Activated naive CD8-positive, alpha-beta T cell treated with anti-CD3 and anti-CD28 coated beads for 36 hours (primary cell): ENCODE results near the gene ARHGAP30. TPM values are rescaled to one million over a fixed set of nuclear protein-coding genes. Genes with fewer than 3 reads are reported as not detected.
"Not testable (repeated sequence)": the region's sequence is repeated elsewhere in the genome, so short reads cannot be mapped to it uniquely, and the experiment has no call there.

Experiments used
- DNase-seq: peaks from one replicate; pipeline ENCODE4 v3.0.0; 2021
- H3K27ac Mint-ChIP-seq: one replicate; pipeline ENCODE4 v1.8.0; 2022; ENCODE audit warnings: mild to moderate bottlenecking, moderate library complexity, mixed read lengths
- H3K27me3 Mint-ChIP-seq: one replicate; pipeline ENCODE4 v1.8.0; 2022; ENCODE audit warnings: mild to moderate bottlenecking, mixed read lengths
- H3K36me3 Mint-ChIP-seq: one replicate; pipeline ENCODE4 v1.8.0; 2021; ENCODE audit warnings: mild to moderate bottlenecking, mixed read lengths
- H3K4me1 Mint-ChIP-seq: one replicate; pipeline ENCODE4 v1.8.0; 2021; ENCODE audit warnings: mixed read lengths
- H3K4me3 Mint-ChIP-seq: one replicate; pipeline ENCODE4 v1.8.0; 2022; ENCODE audit warnings: mild to moderate bottlenecking, moderate library complexity, mixed read lengths
- H3K9me3 Mint-ChIP-seq: one replicate; pipeline ENCODE4 v1.8.0; 2022; ENCODE audit warnings: mixed read lengths
- total RNA-seq, 2 experiments: library from RNA; stranded (reverse); gene quantifications; one replicate each; pipeline ENCODE4 v1.2.3, GENCODE V29; 2021

ARHGAP30 gene
- total RNA-seq, 2 experiments from 2014 or later = 146 to 157 TPM

DNA sequence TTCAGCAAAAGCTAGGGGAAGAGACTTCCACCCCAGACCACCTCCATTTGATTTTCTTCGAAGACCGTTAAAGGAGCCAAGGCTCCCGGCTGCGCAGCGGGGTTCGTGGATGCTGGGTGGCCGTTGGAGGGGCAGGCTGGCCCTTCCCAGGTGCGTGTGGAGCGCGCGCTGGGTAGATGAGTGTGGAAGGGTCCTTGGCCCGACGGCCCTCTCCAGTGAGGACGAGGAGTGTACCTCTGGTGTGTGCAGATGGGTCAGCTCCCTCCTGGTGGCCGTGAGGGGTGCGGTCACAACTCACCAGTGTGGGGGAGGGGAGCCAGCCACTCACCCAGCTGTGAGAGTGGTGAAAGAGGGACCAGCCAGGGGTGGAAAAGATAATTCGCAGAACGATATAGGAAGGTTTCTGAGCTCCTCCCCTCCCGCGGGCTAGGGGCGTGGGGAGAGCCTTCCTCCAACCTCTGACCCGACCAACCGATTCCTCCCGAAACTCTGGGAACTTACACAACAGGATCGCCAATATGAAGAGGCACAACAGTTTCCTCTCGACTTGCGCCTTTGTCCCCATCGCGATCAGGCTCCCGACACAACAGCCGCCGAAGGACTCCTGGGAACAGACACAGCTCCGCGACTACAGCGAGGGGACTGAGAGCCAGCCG, 49.1 kb downstream of the ARHGAP30 start, which contains the start of gene F11R:
Gene F11R, minus strand, starts transcription at position 644 of the 656 bp plus-strand sequence. Its CDS starts 79 bp downstream, at position 565.
- Mint-ChIP-seq H3K36me3 (peaks cover 8% of the 10 kb centered on the region), H3K4me1 (peaks cover 39% of the 10 kb centered on the region), H3K27ac (peak within 1 kb of the TSS; percentile 88), H3K4me3 (peak within 1 kb of the TSS; percentile 93), H3K27me3 (no peaks in the 10 kb centered on the region), H3K9me3 (no peaks in the 10 kb centered on the region)
- no peak for DNase-seq

DNA sequence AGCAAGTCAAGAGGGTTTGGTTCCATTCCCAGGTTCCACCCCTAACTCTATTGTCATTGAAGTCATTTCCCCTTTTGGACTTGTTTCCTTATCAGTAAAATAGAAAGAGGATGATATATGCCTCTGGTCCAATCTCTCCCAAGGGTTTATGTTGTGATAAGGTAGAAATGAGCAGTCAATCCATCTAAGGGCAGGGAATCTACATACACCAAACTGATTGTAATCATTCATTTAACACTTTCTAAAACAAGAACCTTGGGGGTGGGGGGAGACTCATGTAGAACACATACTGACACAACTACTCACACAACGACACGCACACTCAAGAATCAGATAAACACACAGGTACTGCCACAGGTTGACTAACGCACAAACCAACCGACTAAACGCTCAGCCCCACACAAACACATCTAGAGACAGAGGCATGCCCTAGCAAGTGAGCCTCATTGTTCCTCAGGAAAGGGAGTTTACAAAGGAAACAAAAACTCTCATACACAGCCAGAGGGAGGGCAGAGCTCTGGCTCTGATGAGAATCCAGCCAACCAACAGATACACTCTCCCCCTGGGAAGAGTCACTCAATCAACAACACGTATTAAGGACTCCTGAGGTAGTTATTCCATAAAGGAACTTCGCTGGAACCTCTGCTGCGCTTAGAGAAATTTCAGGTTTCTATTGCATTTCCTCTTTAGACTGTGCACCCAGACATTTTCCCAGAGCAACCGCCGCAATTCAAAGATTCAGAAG, 49.8 kb downstream of the ARHGAP30 start:
- Mint-ChIP-seq H3K4me3 (peak overlapping the region; percentile 93), H3K27me3 (no peaks in the 10 kb centered on the region), H3K4me1 (peaks cover 39% of the 10 kb centered on the region), H3K9me3 (no peaks in the 10 kb centered on the region), H3K27ac (peak overlapping the region; percentile 88), H3K36me3 (peaks cover 8% of the 10 kb centered on the region)
- DNase-seq = no peak

DNA sequence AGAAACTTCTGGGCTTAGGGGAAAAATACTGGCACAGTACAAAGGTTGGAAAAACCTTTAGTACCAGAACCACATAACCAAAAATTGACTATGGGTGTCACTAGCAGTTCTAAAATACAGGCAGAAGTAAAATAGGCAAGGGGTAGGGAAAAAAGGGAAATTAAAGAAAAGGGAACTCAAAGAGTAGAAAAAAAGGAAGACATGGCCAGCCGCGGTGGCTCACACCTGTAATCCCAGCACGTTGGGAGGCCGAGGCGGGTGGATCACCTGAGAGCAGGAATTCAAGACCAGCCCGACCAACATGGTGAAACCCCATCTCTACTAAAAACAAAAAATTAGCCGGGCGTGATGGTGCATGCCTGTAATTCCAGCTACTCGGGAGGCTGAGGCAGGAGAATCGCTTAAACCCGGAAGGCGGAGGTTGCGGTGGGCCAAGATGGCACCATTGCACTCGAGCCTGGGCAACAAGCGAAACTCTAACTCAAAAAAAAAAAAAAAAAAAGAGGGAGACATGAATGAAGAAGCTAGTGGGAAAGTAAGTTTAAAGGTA, 50.5 kb downstream of the ARHGAP30 start:
- not testable (repeated sequence) for H3K27ac Mint-ChIP-seq, H3K4me3 Mint-ChIP-seq, DNase-seq, H3K9me3 Mint-ChIP-seq, H3K36me3 Mint-ChIP-seq, H3K27me3 Mint-ChIP-seq
- peaks cover 40% of the 10 kb centered on the region for H3K4me1 Mint-ChIP-seq

DNA sequence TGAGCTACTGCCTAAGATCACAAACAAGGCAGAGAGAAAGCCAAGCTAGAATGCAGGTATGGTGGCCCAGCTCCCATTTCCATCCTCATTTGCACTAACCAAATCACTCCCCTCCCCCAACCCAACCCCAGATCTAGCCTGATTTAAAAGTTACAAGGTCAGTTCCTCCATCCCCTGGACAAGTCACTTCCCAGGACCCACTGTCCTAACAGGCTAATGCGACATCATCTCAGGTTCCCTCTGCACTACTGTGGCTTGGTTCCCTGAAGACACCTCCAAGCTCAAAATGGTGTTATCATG, 51.1 kb downstream of the ARHGAP30 start:
- peaks cover 46% of the 10 kb centered on the region for H3K4me1 Mint-ChIP-seq
- no peak for DNase-seq
- peaks cover 8% of the 10 kb centered on the region for H3K36me3 Mint-ChIP-seq
- H3K27ac Mint-ChIP-seq = no peak overlapping the region
- no peak overlapping the region for H3K4me3 Mint-ChIP-seq
- no peaks in the 10 kb centered on the region for H3K9me3 Mint-ChIP-seq
- no peaks in the 10 kb centered on the region for H3K27me3 Mint-ChIP-seq

DNA sequence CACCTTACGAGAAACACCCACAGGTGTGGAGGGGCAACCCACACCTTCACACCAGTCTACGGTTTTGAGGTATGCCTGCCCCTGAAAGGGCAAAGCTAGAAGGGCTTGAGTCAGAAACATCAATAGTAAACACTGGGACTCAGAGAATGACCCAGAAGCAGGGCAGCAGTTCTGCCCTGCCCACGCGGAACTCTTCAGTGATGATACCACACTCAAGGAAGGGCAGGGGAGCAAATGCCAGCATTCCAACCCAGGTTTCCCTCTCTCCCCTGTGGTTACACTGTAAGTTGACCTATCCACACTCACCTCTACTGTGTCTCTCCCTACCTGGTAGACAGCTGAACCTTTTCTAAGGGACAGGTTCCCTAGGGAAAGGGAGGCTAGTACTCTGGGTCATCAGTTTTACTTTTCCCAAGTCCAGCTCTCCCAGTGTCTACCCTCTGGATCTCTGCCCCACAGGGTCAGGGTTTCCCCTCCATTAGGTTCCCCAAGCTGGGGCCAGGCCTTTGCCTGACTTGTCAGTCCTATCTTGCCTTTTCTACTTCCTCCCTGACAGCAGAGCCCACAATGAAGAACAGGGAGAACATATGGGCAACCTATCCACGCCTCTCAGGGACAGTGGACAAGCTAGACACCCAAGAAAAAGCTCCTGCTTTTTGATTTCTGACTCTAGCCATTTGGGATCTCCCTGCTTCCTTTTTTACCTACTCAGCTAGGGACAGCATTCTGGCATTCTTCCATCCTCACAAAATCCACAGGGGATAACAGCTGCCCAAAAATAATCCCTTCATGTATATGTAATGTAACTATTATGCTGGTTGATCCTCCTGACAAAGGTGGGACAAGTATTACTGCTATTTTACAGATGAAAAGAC, 51.7 kb downstream of the ARHGAP30 start:
- peaks cover 8% of the 10 kb centered on the region for H3K36me3 Mint-ChIP-seq
- no peaks in the 10 kb centered on the region for H3K27me3 Mint-ChIP-seq
- H3K27ac Mint-ChIP-seq = no peak overlapping the region
- DNase-seq = no peak
- no peaks in the 10 kb centered on the region for H3K9me3 Mint-ChIP-seq
- no peak overlapping the region for H3K4me3 Mint-ChIP-seq
- peaks cover 52% of the 10 kb centered on the region for H3K4me1 Mint-ChIP-seq

DNA sequence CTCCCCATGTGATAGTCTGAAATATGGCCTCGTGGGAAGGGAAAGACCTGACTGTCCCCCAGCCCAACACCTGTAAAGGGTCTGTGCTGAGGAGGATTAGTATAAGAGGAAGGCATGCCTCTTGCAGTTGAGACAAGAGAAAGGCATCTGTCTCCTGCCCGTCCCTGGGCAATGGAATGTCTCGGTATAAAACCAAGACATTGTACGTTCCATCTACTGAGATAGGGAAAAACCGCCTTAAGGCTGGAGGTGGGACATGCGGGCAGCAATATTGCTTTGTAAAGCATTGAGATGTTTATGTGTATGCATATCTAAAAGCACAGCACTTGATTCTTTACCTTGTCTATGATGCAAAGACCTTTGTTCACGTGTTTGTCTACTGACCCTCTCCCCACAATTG, 52.5 kb downstream of the ARHGAP30 start:
- peaks cover 51% of the 10 kb centered on the region for H3K4me1 Mint-ChIP-seq
- not testable (repeated sequence) for H3K27ac Mint-ChIP-seq, H3K9me3 Mint-ChIP-seq, DNase-seq, H3K27me3 Mint-ChIP-seq, H3K36me3 Mint-ChIP-seq, H3K4me3 Mint-ChIP-seq

DNA sequence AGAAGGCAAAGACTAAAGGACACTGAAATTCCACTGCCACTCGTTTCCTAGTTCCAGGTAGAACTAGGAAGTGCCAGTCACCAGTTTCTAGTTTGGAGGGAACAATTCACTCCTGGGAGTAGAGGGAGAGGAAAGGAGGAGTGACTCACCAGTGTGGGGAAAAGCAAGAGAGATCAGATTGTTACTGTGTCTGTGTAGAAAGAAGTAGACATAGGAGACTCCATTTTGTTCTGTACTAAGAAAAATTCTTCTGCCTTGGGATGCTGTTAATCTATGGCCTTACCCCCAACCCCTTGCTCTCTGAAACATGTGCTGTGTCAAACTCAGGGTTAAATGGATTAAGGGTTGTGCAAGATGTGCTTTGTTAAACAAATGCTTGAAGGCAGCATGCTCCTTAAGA, 53.0 kb downstream of the ARHGAP30 start:
- H3K4me3 Mint-ChIP-seq, H3K27me3 Mint-ChIP-seq, DNase-seq, H3K9me3 Mint-ChIP-seq, H3K27ac Mint-ChIP-seq, H3K36me3 Mint-ChIP-seq: not testable (repeated sequence)
- peaks cover 50% of the 10 kb centered on the region for H3K4me1 Mint-ChIP-seq

DNA sequence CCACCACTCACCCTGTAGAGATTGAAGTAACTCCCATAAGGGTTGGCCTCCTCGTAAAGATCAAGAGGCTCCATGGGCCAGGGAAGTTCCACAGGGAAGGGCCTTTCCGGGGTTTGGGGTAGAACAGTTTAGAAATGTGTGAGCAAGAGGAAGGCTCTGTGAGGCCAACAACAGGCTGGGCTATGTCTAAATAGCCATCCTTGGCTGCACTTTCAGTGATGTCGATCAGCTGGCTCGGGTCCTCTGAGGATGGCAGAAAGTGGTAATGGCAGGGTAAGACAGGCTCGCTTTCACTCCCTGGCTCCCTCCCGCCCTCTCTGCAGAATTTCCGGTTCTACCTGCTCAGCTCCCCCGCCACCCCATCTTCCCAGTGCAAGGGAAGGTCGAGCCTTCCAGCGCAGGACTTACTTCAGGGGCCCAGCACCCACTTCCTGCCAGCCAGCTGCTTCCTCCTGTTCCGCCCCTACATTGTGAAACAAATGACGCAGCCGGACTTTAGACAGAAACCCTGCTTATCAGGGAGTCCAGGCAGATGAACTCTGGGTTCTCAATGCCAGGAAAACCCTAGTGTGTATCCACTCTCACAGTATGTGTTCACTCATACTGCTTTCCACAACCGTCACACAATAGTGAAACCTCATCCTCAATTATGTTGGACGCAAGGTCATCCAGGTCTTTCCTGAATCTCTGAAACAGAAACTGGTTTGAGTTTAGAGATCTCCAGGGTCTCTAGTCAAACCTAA, 56.0 kb downstream of the ARHGAP30 start:
- DNase-seq = peak; percentile 77
- no peaks in the 10 kb centered on the region for H3K9me3 Mint-ChIP-seq
- H3K4me3 Mint-ChIP-seq = peak overlapping the region; percentile 80
- H3K36me3 Mint-ChIP-seq = no peaks in the 10 kb centered on the region
- peaks cover 34% of the 10 kb centered on the region for H3K4me1 Mint-ChIP-seq
- peak overlapping the region; percentile 93 for H3K27ac Mint-ChIP-seq
- no peaks in the 10 kb centered on the region for H3K27me3 Mint-ChIP-seq

DNA sequence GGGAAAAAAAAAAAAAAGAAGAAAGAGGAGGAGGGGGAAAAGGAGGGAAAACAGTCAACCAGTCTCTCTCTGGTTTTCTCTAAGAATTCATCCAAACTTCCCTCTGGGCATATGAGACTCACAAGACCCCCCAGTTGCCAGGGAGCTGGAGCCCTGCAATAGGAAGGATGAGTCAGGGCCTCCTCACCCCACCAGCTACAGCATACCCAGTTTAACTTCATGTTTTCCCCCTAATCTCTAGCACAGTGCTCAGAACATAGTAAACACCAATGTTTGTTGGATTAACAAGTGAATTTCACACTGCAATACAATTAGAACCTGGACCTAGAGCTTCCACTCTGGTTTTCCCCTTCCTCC, 56.6 kb downstream of the ARHGAP30 start:
- peak; percentile 20 for DNase-seq
- peaks cover 34% of the 10 kb centered on the region for H3K4me1 Mint-ChIP-seq
- no peaks in the 10 kb centered on the region for H3K27me3 Mint-ChIP-seq
- H3K27ac Mint-ChIP-seq = peak overlapping the region; percentile 93
- no peaks in the 10 kb centered on the region for H3K36me3 Mint-ChIP-seq
- peak overlapping the region; percentile 80 for H3K4me3 Mint-ChIP-seq
- H3K9me3 Mint-ChIP-seq = no peaks in the 10 kb centered on the region

DNA sequence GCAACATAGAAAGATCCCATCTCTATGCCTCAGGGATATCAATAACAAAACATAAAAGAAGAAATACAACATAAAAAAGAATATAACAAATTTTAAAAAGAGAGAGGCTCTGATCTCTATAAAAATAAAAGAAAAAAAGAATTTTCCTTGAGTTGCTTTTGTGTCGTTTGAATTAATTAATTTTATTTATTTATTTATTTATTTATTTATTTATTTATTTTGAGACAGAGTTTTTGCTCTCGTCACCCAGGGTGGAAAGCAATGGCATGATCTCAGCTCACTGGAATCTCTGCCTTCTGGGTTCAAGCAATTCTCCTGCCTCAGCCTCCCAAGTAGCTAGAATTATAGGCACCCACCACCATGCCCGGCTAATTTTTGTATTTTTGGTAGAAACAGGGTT, 57.3 kb downstream of the ARHGAP30 start:
- Mint-ChIP-seq H3K27me3 (no peaks in the 10 kb centered on the region), H3K27ac (no peak overlapping the region), H3K4me3 (no peak overlapping the region), H3K36me3 (no peaks in the 10 kb centered on the region), H3K4me1 (peaks cover 28% of the 10 kb centered on the region), H3K9me3 (no peaks in the 10 kb centered on the region)
- no peak for DNase-seq

DNA sequence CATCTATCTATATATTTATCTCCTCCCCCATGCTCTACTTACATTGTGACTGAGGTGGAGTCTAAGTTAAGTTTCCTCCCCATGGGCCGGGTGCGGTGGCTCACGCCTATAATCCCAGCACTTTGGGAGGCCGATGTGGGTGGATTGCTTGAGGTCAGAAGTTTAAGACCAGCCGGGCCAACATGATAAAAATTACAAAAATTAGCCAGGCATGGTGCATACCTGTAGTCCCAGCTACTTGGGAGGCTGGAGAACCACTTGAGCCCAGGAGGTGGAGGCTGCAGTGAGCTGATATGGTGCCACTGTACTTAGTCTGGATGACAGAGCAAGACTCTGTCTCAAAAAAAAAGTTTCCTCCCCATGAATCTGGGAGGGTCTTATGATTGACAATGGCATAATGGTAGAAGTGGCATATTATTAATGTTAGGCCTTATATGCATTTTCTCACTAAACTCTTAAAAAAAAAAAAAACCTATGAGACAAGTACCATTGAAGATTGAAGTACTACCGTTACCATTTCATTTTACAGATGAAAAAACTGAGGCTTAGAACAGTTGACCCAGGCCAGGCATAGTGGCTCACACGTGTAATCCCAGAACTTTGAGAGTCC, 60.0 kb downstream of the ARHGAP30 start:
- Mint-ChIP-seq H3K4me1 (peaks cover 23% of the 10 kb centered on the region), H3K27ac (no peak overlapping the region), H3K4me3 (no peak overlapping the region), H3K9me3 (no peaks in the 10 kb centered on the region), H3K36me3 (no peaks in the 10 kb centered on the region), H3K27me3 (no peaks in the 10 kb centered on the region)
- no peak for DNase-seq

DNA sequence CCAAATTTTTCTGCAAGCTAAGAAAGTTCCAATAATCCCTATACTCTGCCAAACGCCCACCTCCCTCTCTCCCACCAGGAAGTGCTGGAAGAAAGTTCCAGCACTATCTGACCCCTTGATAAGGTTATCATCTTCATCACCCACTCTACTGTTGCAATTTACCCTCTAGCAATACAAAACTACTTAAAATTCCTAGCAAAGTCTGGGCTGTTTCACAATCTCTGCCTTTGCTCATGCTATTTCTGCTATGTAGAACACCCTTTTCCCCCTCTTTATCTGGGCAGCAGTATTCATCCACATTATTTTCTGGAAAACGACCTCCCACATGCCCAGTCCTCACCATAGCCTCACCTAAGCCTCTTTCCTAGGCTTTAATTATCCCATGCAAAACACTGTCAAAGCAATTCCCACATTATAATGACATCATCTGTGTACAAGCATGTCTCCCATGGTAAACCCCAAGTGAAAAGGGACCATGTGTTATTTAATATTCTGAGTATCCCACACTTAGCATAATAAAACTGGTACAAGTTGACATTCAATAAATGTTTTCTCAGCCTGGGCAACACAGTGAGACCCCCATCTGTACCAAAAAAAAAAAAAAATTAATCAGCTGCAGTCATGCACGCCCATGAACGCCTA, 60.7 kb downstream of the ARHGAP30 start:
- H3K9me3 Mint-ChIP-seq = no peaks in the 10 kb centered on the region
- DNase-seq = no peak
- no peak overlapping the region for H3K4me3 Mint-ChIP-seq
- H3K36me3 Mint-ChIP-seq = no peaks in the 10 kb centered on the region
- H3K27ac Mint-ChIP-seq = no peak overlapping the region
- no peaks in the 10 kb centered on the region for H3K27me3 Mint-ChIP-seq
- peaks cover 19% of the 10 kb centered on the region for H3K4me1 Mint-ChIP-seq

DNA sequence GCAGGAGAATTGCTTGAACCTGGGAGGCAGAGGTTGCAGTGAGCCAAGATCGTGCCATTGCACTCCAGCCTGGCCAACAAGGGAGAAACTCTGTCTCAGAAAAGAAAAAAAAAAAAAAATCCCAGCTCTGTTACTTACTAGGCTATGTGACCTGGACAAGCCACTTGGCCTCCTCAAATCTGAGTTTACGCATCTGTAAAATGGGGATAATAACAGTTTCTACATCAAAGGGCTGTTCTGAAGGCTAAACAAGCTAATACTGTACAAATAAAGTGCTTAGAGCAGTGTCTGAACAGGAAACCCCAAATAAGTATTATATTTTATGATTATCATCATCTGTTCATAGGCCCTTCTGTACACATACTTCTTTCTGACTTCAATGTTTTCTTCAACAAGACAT, 62.3 kb downstream of the ARHGAP30 start:
- Mint-ChIP-seq H3K27me3 (no peaks in the 10 kb centered on the region), H3K4me3 (no peak overlapping the region), H3K27ac (no peak overlapping the region), H3K4me1 (peaks cover 8% of the 10 kb centered on the region), H3K36me3 (no peaks in the 10 kb centered on the region), H3K9me3 (no peaks in the 10 kb centered on the region)
- no peak for DNase-seq

DNA sequence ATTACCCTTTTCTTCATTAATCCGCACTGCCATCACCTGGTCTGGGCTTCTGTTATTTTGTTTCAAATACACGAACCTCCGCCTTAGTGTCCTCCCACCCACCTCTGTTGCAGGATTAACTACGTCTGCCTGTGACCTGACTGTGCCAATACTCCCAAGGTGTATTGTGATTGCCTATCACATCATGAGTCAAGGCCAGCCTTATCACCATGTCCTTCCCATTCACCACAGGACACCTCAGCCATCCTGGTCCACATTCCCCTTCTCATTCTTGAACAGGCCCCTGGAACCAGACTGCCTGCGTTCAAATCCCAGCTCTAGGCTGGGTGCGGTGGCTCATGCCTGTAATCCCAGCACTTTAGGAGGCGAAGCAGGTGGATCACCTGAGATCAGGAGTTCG, 63.1 kb downstream of the ARHGAP30 start:
- Mint-ChIP-seq H3K36me3 (no peaks in the 10 kb centered on the region), H3K9me3 (no peaks in the 10 kb centered on the region), H3K4me1 (peaks cover 4% of the 10 kb centered on the region), H3K27ac (no peak overlapping the region), H3K27me3 (no peaks in the 10 kb centered on the region), H3K4me3 (no peak overlapping the region)
- DNase-seq = no peak
